Fibroblast of lung (primary cell): ENCODE measurements around the gene ZNF33A. TPM values are rescaled to one million over a fixed set of nuclear protein-coding genes. Genes with fewer than 3 reads are reported as not detected.

Experiments
- DNase-seq, 2 donors: peaks; one replicate each; pipeline versions ENCODE4 v3.0.0 to v3.0.0-alpha.2; 2010; ENCODE audit warnings: low read depth in 2 of 2
- H2AFZ ChIP-seq: 2 replicates; pipeline ENCODE4 v1.5.1; 2012; ENCODE audit warnings: low read length, control low read depth, inconsistent platforms
- H3K27ac ChIP-seq: 2 replicates; pipeline ENCODE4 v1.5.1; 2011; ENCODE audit warnings: low read length, control low read depth; ENCODE audit not compliant: insufficient read depth
- H3K27me3 ChIP-seq: 2 replicates; pipeline ENCODE4 v1.5.1; 2011; ENCODE audit warnings: mild to moderate bottlenecking, low read length; ENCODE audit not compliant: control insufficient read depth, insufficient read depth
- H3K36me3 ChIP-seq: 2 replicates; pipeline ENCODE4 v1.5.1; 2011; ENCODE audit warnings: low read length; ENCODE audit not compliant: control insufficient read depth, insufficient read depth
- H3K4me1 ChIP-seq: 2 replicates; pipeline ENCODE4 v1.5.1; 2011; ENCODE audit warnings: low read length; ENCODE audit not compliant: control insufficient read depth, insufficient read depth; ENCODE audit errors: extremely low read depth
- H3K4me2 ChIP-seq: 2 replicates; pipeline ENCODE4 v1.5.1; 2011; ENCODE audit warnings: low read length, control low read depth; ENCODE audit not compliant: insufficient read depth; ENCODE audit errors: extremely low read depth
- H3K4me3 ChIP-seq, 4 experiments: fragments of 200-600 bp in 1 of 4; sonication (generic) in 1 of 4; replicated peaks in 1 of 4; 2 replicates each; pipeline ENCODE4 v1.5.1; 2011 to 2016; ENCODE audit warnings: low read length in 4 of 4, low read depth in 3 of 4, mild to moderate bottlenecking in 3 of 4, control low read depth in 2 of 4, inconsistent platforms in 1 of 4, mixed read lengths in 1 of 4; ENCODE audit not compliant: insufficient read depth in 1 of 4; ENCODE audit errors: control extremely low read depth in 1 of 4
- H3K79me2 ChIP-seq: 2 replicates; pipeline ENCODE4 v1.5.1; 2012; ENCODE audit warnings: mild to moderate bottlenecking, low read length, inconsistent platforms; ENCODE audit not compliant: control insufficient read depth, insufficient read depth
- H3K9ac ChIP-seq: 2 replicates; pipeline ENCODE4 v1.5.1; 2011; ENCODE audit warnings: mild to moderate bottlenecking, low read length, control low read depth; ENCODE audit not compliant: insufficient read depth
- H3K9me3 ChIP-seq: 2 replicates; pipeline ENCODE4 v1.5.1; 2012; ENCODE audit warnings: low read depth, low read length; ENCODE audit not compliant: control insufficient read depth, insufficient read depth
- H4K20me1 ChIP-seq: 2 replicates; pipeline ENCODE4 v1.5.1; 2011; ENCODE audit warnings: low read length; ENCODE audit not compliant: control insufficient read depth, insufficient read depth; ENCODE audit errors: extremely low read depth
- EZH2 ChIP-seq: IDR thresholded peaks from 2 replicates; pipeline ENCODE4 v1.5.1; 2012; ENCODE audit warnings: low read length, control low read depth, mild to moderate bottlenecking; ENCODE audit errors: missing control alignments
- polyA plus RNA-seq, 2 donors: library from polyadenylated mRNA; depleted of rRNA in 1 of 2; stranded (reverse) in 1 of 2; unstranded in 1 of 2; fragments of >200 nt; gene quantifications; 2 replicates each; pipeline ENCODE4 v1.2.1, GENCODE V29; 2011 to 2012; ENCODE audit warnings: missing spikeins in 1 of 2
- total RNA-seq: library from RNA; depleted of rRNA; stranded (reverse); fragments of >200 nt; gene quantifications from 2 replicates; pipeline ENCODE4 v1.2.1, GENCODE V29; 2014
- TF ChIP-seq, protein P1 (sequence below), 2 donors: IDR thresholded peaks in 1 of 2; conservative IDR thresholded peaks in 1 of 2; 1 replicate in 1 of 2; 2 replicates in 1 of 2; pipeline ENCODE4 v1.5.1; 2011 to 2012; ENCODE audit warnings: low read length in 2 of 2, control low read depth in 1 of 2, inconsistent platforms in 1 of 2, low read depth in 1 of 2, mild to moderate bottlenecking in 1 of 2

The ZNF33A gene
- total and polyA plus RNA-seq, 2 donors (not counting 1 experiment from before 2014, with no cell fraction given) = 11.6 to 12.0 TPM

DNA sequence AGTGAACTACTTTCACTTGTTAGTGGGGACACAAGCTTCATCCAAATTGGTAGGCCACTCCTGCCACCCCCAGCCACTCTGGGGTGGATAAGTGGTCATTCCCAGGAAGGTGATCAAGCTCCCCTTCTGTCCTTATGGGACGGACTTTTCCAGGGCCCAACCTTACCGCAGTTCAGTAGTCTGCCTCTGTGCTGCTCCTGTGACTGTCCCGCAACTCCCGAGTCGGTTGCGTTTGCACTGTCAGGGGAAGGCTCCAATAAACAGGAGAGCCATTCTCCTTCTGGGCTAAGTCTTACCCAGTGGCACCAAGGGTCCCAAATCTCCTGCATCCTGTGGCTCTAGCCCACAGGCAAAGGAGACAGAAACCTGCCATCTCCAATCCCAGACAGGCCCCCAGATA is 7.4 kb upstream of the ZNF33A start:
- no peaks in the 10 kb centered on the region for H3K36me3 ChIP-seq
- no peaks in the 10 kb centered on the region for H3K27me3 ChIP-seq
- H3K9me3 ChIP-seq = no peaks in the 10 kb centered on the region
- H3K4me3 ChIP-seq = no peak overlapping the region
- TF ChIP-seq EZH2 = no peak
- TF ChIP-seq, protein P1, sequence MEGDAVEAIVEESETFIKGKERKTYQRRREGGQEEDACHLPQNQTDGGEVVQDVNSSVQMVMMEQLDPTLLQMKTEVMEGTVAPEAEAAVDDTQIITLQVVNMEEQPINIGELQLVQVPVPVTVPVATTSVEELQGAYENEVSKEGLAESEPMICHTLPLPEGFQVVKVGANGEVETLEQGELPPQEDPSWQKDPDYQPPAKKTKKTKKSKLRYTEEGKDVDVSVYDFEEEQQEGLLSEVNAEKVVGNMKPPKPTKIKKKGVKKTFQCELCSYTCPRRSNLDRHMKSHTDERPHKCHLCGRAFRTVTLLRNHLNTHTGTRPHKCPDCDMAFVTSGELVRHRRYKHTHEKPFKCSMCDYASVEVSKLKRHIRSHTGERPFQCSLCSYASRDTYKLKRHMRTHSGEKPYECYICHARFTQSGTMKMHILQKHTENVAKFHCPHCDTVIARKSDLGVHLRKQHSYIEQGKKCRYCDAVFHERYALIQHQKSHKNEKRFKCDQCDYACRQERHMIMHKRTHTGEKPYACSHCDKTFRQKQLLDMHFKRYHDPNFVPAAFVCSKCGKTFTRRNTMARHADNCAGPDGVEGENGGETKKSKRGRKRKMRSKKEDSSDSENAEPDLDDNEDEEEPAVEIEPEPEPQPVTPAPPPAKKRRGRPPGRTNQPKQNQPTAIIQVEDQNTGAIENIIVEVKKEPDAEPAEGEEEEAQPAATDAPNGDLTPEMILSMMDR (conservative IDR thresholded peaks at IDR 0.05 in 1 of 2, IDR thresholded peaks at IDR 0.05 in 1 of 2; ENCODE audit: low read depth in 1 of 2, low read length in 2 of 2) = no peak
- no peaks in the 10 kb centered on the region for H3K79me2 ChIP-seq
- DNase-seq = no peak
- H3K27ac ChIP-seq = no peak overlapping the region
- H3K4me2 ChIP-seq = no peak overlapping the region
- no peak overlapping the region for H2AFZ ChIP-seq
- H4K20me1 ChIP-seq = no peaks in the 10 kb centered on the region
- H3K9ac ChIP-seq = no peak overlapping the region
- H3K4me1 ChIP-seq = no peaks in the 10 kb centered on the region

DNA sequence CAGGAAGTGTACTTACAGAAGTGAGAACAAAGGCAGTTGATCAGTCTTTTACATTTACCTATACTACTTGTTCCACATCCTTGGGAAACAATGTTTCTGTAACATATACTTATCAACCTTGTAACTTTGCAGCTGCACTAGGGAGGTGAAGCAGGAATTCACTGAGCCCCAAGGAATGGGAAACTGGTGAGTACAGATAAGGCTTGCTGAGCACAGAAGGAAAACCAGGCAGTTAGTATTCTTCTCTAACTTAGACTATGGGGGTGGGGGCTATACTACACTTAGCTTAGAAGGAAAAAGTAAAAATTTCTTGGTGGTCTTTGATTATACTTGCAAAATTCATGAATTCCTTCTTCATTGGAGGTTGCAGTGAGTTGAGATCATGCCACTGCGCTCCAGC is 6.9 kb upstream of the ZNF33A start:
- no peaks in the 10 kb centered on the region for H3K79me2 ChIP-seq
- no peaks in the 10 kb centered on the region for H3K36me3 ChIP-seq
- no peak overlapping the region for H3K27ac ChIP-seq
- H3K4me3 ChIP-seq = no peak overlapping the region
- no peak for DNase-seq
- H2AFZ ChIP-seq = no peak overlapping the region
- TF ChIP-seq, protein P1 (conservative IDR thresholded peaks at IDR 0.05 in 1 of 2, IDR thresholded peaks at IDR 0.05 in 1 of 2; ENCODE audit: low read depth in 1 of 2, low read length in 2 of 2) = no peak
- no peak for TF ChIP-seq EZH2
- no peaks in the 10 kb centered on the region for H3K9me3 ChIP-seq
- no peaks in the 10 kb centered on the region for H3K27me3 ChIP-seq
- no peaks in the 10 kb centered on the region for H3K4me1 ChIP-seq
- no peak overlapping the region for H3K9ac ChIP-seq
- H4K20me1 ChIP-seq = no peaks in the 10 kb centered on the region
- no peak overlapping the region for H3K4me2 ChIP-seq

DNA sequence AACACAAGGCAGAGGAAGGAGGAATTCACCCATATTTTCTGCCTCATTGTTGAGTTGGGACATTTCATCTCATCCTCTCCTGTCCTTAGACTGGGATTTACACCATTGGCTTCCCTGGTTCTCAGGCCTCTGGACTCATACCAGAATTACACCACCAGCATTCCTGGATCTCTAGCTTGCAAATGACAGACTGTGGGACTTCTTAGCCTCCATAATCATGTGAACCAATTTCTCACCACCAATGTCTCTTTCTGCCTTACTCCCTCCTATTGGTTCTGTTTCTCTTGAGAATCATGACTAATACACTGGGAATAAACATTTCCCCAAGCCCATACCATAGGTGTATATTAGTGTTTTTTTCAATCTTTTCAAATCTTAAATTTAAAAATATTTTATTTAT is 2.9 kb upstream of the ZNF33A start:
- Histone ChIP-seq H3K9me3 (no peaks in the 10 kb centered on the region), H4K20me1 (no peaks in the 10 kb centered on the region), H3K36me3 (no peaks in the 10 kb centered on the region), H3K27me3 (no peaks in the 10 kb centered on the region), H3K79me2 (no peaks in the 10 kb centered on the region), H2AFZ (no peak overlapping the region), H3K4me1 (peaks cover 3% of the 10 kb centered on the region), H3K27ac (no peak overlapping the region), H3K4me3 (no peak overlapping the region), H3K4me2 (no peak overlapping the region), H3K9ac (no peak overlapping the region)
- TF ChIP-seq, protein P1 (conservative IDR thresholded peaks at IDR 0.05 in 1 of 2, IDR thresholded peaks at IDR 0.05 in 1 of 2; ENCODE audit: low read depth in 1 of 2, low read length in 2 of 2) = no peak
- TF ChIP-seq EZH2 = no peak
- no peak for DNase-seq
